Measurements from ENCODE around the gene PRLHR.
"Not testable (repeated sequence)": the region's sequence is repeated elsewhere in the genome, so short reads cannot be mapped to it uniquely, and the experiment has no call there.

DNA sequence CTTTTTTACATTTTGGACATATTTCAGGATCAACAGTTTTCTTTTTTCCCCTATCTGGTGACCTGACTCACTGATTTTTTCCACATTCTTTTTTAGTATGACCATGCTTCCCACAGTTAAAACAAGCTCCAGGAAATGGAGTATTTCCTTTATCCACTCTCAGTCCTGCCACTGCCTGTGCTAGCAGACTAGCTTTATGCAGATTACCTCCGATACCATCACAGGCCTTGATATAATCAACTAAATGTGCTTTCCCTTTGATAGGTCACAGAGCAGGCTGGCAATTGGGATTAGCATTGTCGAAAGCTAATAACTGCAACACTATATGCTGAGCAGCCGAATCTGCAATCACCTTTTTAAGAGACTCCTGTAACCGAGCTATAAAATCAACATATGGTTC is 18.4 kb upstream of the PRLHR start:
- TF ChIP-seq, protein P1, sequence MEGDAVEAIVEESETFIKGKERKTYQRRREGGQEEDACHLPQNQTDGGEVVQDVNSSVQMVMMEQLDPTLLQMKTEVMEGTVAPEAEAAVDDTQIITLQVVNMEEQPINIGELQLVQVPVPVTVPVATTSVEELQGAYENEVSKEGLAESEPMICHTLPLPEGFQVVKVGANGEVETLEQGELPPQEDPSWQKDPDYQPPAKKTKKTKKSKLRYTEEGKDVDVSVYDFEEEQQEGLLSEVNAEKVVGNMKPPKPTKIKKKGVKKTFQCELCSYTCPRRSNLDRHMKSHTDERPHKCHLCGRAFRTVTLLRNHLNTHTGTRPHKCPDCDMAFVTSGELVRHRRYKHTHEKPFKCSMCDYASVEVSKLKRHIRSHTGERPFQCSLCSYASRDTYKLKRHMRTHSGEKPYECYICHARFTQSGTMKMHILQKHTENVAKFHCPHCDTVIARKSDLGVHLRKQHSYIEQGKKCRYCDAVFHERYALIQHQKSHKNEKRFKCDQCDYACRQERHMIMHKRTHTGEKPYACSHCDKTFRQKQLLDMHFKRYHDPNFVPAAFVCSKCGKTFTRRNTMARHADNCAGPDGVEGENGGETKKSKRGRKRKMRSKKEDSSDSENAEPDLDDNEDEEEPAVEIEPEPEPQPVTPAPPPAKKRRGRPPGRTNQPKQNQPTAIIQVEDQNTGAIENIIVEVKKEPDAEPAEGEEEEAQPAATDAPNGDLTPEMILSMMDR (IDR thresholded peaks at IDR 0.05): not testable (repeated sequence)
- not testable (repeated sequence) for TF ChIP-seq POLR2A, EP300 (IDR thresholded peaks at IDR 0.05)
